SJSA1 (cell line): Measurements from ENCODE around the gene COIL. TPM values are rescaled to one million over a fixed set of nuclear protein-coding genes. Genes with fewer than 3 reads are reported as not detected.

Source experiments
- DNase-seq, 2 experiments: peaks; one replicate each; pipeline ENCODE4 v3.0.0-alpha.2; 2015 to 2020; ENCODE audit warnings: low spot score in 2 of 2, low read depth in 1 of 2
- H3K27ac ChIP-seq: fragments of 250-450 bp; sonication (Bioruptor Pico); 2 replicates; pipeline ENCODE4 v1.5.1; 2020; ENCODE audit warnings: mild to moderate bottlenecking, moderate library complexity
- H3K27me3 ChIP-seq: fragments of 250-450 bp; sonication (Bioruptor Pico); replicated peaks from 2 replicates; pipeline ENCODE4 v1.5.1; 2020; ENCODE audit warnings: mild to moderate bottlenecking, moderate library complexity
- H3K36me3 ChIP-seq: fragments of 250-450 bp; sonication (Bioruptor Pico); 2 replicates; pipeline ENCODE4 v1.5.1; 2020; ENCODE audit warnings: mild to moderate bottlenecking
- H3K4me1 ChIP-seq: fragments of 250-450 bp; sonication (Bioruptor Pico); replicated peaks from 2 replicates; pipeline ENCODE4 v1.6.1; 2021; ENCODE audit warnings: mild to moderate bottlenecking
- H3K4me3 ChIP-seq: fragments of 250-450 bp; sonication (Bioruptor Pico); 2 replicates; pipeline ENCODE4 v1.5.1; 2020; ENCODE audit warnings: mild to moderate bottlenecking
- H3K9me3 ChIP-seq: fragments of 250-450 bp; sonication (Bioruptor Pico); replicated peaks from 2 replicates; pipeline ENCODE4 v1.5.1; 2020; ENCODE audit warnings: mild to moderate bottlenecking
- total RNA-seq: library from RNA; depleted of rRNA; stranded (reverse); fragments of >200 nt; shearing (Covaris generic); gene quantifications from 2 replicates; pipeline ENCODE4 v1.2.3, GENCODE V29; 2014

The COIL gene
- total RNA-seq, 1 experiment from 2014 or later, result 33.8 TPM

- H3K27ac ChIP-seq, result no peak overlapping the region
- peaks cover 75% of the 10 kb centered on the region for H3K36me3 ChIP-seq
- no peak for DNase-seq
- peaks cover 8% of the 10 kb centered on the region for H3K4me1 ChIP-seq
- no peaks in the 10 kb centered on the region for H3K27me3 ChIP-seq
- H3K9me3 ChIP-seq, result no peaks in the 10 kb centered on the region
- no peak overlapping the region for H3K4me3 ChIP-seq
Measured at GRCh38 chr17:56936697-56937322, 24.0 kb downstream of the COIL start.

- Histone ChIP-seq H3K4me3 (no peak overlapping the region), H3K27ac (no peak overlapping the region), H3K27me3 (no peaks in the 10 kb centered on the region), H3K9me3 (peaks cover 5% of the 10 kb centered on the region; the same call in 1 of the 2 replicates), H3K36me3 (peaks cover 63% of the 10 kb centered on the region), H3K4me1 (peaks cover 8% of the 10 kb centered on the region)
- DNase-seq, result no peak
Measured at GRCh38 chr17:56935461-56935860, 25.4 kb downstream of the COIL start.

GRCh38 chr17:56934280-56934679 is 26.6 kb downstream of the COIL start:
- H3K4me3 ChIP-seq, result no peak overlapping the region
- no peaks in the 10 kb centered on the region for H3K27me3 ChIP-seq
- no peak overlapping the region for H3K27ac ChIP-seq
- peaks cover 52% of the 10 kb centered on the region for H3K36me3 ChIP-seq
- peaks cover 8% of the 10 kb centered on the region for H3K4me1 ChIP-seq
- DNase-seq, result no peak
- H3K9me3 ChIP-seq, result peaks cover 5% of the 10 kb centered on the region; the same call in 1 of the 2 replicates

- peaks cover 5% of the 10 kb centered on the region; the same call in 1 of the 2 replicates for H3K9me3 ChIP-seq
- H3K36me3 ChIP-seq, result peaks cover 47% of the 10 kb centered on the region
- DNase-seq, result no peak
- H3K27ac ChIP-seq, result no peak overlapping the region
- H3K27me3 ChIP-seq, result no peaks in the 10 kb centered on the region
- H3K4me1 ChIP-seq, result peaks cover 8% of the 10 kb centered on the region
- no peak overlapping the region for H3K4me3 ChIP-seq
Measured at GRCh38 chr17:56933868-56934267, 27.0 kb downstream of the COIL start.

GRCh38 chr17:56933151-56933745 is 27.6 kb downstream of the COIL start:
- H3K36me3 ChIP-seq, result peaks cover 41% of the 10 kb centered on the region
- H3K4me3 ChIP-seq, result no peak overlapping the region
- peaks cover 8% of the 10 kb centered on the region for H3K4me1 ChIP-seq
- no peak overlapping the region for H3K27ac ChIP-seq
- H3K9me3 ChIP-seq, result peaks cover 7% of the 10 kb centered on the region; the same call in 1 of the 2 replicates
- no peak for DNase-seq
- H3K27me3 ChIP-seq, result no peaks in the 10 kb centered on the region

- Histone ChIP-seq H3K27me3 (no peaks in the 10 kb centered on the region), H3K9me3 (peaks cover 7% of the 10 kb centered on the region; the same call in 1 of the 2 replicates), H3K27ac (no peak overlapping the region), H3K4me1 (no peaks in the 10 kb centered on the region), H3K4me3 (no peak overlapping the region), H3K36me3 (peaks cover 17% of the 10 kb centered on the region)
- no peak for DNase-seq
Measured at GRCh38 chr17:56930739-56931337, 30.0 kb downstream of the COIL start.

- H3K27me3 ChIP-seq, result no peaks in the 10 kb centered on the region
- H3K9me3 ChIP-seq, result peaks cover 7% of the 10 kb centered on the region; the same call in 1 of the 2 replicates
- H3K27ac ChIP-seq, result no peak overlapping the region
- H3K4me3 ChIP-seq, result no peak overlapping the region
- peaks cover 7% of the 10 kb centered on the region for H3K36me3 ChIP-seq
- DNase-seq, result no peak
- H3K4me1 ChIP-seq, result no peaks in the 10 kb centered on the region
Measured at GRCh38 chr17:56929362-56929969, 31.4 kb downstream of the COIL start.

GRCh38 chr17:56928586-56928985 is 32.3 kb downstream of the COIL start:
- H3K36me3 ChIP-seq, result no peaks in the 10 kb centered on the region
- no peak for DNase-seq
- no peaks in the 10 kb centered on the region for H3K4me1 ChIP-seq
- H3K4me3 ChIP-seq, result no peak overlapping the region
- H3K9me3 ChIP-seq, result peaks cover 9% of the 10 kb centered on the region; the same call in 1 of the 2 replicates
- no peak overlapping the region for H3K27ac ChIP-seq
- H3K27me3 ChIP-seq, result no peaks in the 10 kb centered on the region

GRCh38 chr17:56926704-56927103 is 34.1 kb downstream of the COIL start:
- Histone ChIP-seq H3K4me3 (no peak overlapping the region), H3K36me3 (no peaks in the 10 kb centered on the region), H3K27me3 (no peaks in the 10 kb centered on the region), H3K9me3 (peaks cover 9% of the 10 kb centered on the region; the same call in 1 of the 2 replicates), H3K27ac (no peak overlapping the region), H3K4me1 (no peaks in the 10 kb centered on the region)
- no peak for DNase-seq

GRCh38 chr17:56926270-56926669 is 34.6 kb downstream of the COIL start:
- Histone ChIP-seq H3K27me3 (no peaks in the 10 kb centered on the region), H3K27ac (no peak overlapping the region), H3K4me3 (no peak overlapping the region), H3K9me3 (peaks cover 9% of the 10 kb centered on the region; the same call in 1 of the 2 replicates), H3K4me1 (no peaks in the 10 kb centered on the region), H3K36me3 (no peaks in the 10 kb centered on the region)
- DNase-seq, result no peak

GRCh38 chr17:56925088-56925487 is 35.8 kb downstream of the COIL start:
- no peak for DNase-seq
- Histone ChIP-seq H3K27ac (no peak overlapping the region), H3K4me1 (no peaks in the 10 kb centered on the region)

GRCh38 chr17:56919717-56920116 is 41.1 kb downstream of the COIL start:
- no peak overlapping the region for H3K4me3 ChIP-seq
- H3K9me3 ChIP-seq, result 0 out of 2 replicates have a peak, but pooled peaks cover 6% of the 10 kb centered on the region
- no peak overlapping the region for H3K27ac ChIP-seq
- no peaks in the 10 kb centered on the region for H3K36me3 ChIP-seq
- no peaks in the 10 kb centered on the region for H3K27me3 ChIP-seq
- DNase-seq, result no peak
- peaks cover 22% of the 10 kb centered on the region for H3K4me1 ChIP-seq

More at GRCh38 chr17:56925088-56925487, 35.8 kb downstream of the COIL start:
- 0 out of 2 replicates have a peak, but pooled peaks cover 5% of the 10 kb centered on the region for H3K9me3 ChIP-seq
- no peaks in the 10 kb centered on the region for H3K36me3 ChIP-seq
- H3K4me3 ChIP-seq, result no peak overlapping the region
- no peaks in the 10 kb centered on the region for H3K27me3 ChIP-seq

- DNase-seq, result no peak
- Histone ChIP-seq H3K4me1 (peaks cover 22% of the 10 kb centered on the region), H3K4me3 (no peak overlapping the region), H3K27ac (no peak overlapping the region), H3K9me3 (0 out of 2 replicates have a peak, but pooled peaks cover 5% of the 10 kb centered on the region), H3K36me3 (no peaks in the 10 kb centered on the region), H3K27me3 (no peaks in the 10 kb centered on the region)
Measured at GRCh38 chr17:56918916-56919315, 41.9 kb downstream of the COIL start.
